HepG2 (cell line): ENCODE results near the gene TENM3. TPM values are rescaled to one million over a fixed set of nuclear protein-coding genes. Genes with fewer than 3 reads are reported as not detected.

ENCODE experiments used
- BCL6 ChIP-seq: IDR thresholded peaks from 2 replicates; pipeline ENCODE4 v1.6.1; 2016; ENCODE audit warnings: missing genetic modification reagents, missing compliant biosample characterization
- CBX1 ChIP-seq: IDR thresholded peaks from one replicate; pipeline ENCODE4 v1.6.1; 2016; ENCODE audit warnings: antibody characterized with exemption, low read depth
- GABPB1 ChIP-seq: IDR thresholded peaks from 2 replicates; pipeline ENCODE4 v1.6.1; 2016; ENCODE audit warnings: mild to moderate bottlenecking, missing genetic modification reagents, moderate library complexity, missing compliant biosample characterization
- KDM2A ChIP-seq: sonication (generic); formaldehyde crosslinking; IDR thresholded peaks from 2 replicates; pipeline ENCODE4 v1.4.0; 2020; ENCODE audit warnings: low read depth, missing genetic modification reagents, borderline replicate concordance
- MAZ ChIP-seq, 2 experiments: sonication (generic) in 1 of 2; formaldehyde crosslinking in 1 of 2; IDR thresholded peaks; 2 replicates each; pipeline versions ENCODE4 v1.5.0 to v1.6.1; 2012 to 2020; ENCODE audit warnings: low read depth in 2 of 2, mild to moderate bottlenecking in 2 of 2, borderline replicate concordance in 1 of 2, improper control_type of control experiment in 1 of 2, low read length in 1 of 2, missing genetic modification reagents in 1 of 2, moderate library complexity in 1 of 2
- POGK ChIP-seq: sonication (generic); formaldehyde crosslinking; conservative IDR thresholded peaks from 2 replicates; pipeline ENCODE4 v1.8.0; 2022; ENCODE audit warnings: mild to moderate bottlenecking, moderate library complexity, missing genetic modification reagents
- SP5 ChIP-seq: IDR thresholded peaks from 2 replicates; pipeline ENCODE4 v1.6.1; 2016; ENCODE audit warnings: low read depth, borderline replicate concordance
- ZMYM4 ChIP-seq: sonication (generic); formaldehyde crosslinking; IDR thresholded peaks from 2 replicates; pipeline ENCODE4 v1.8.1; 2023; ENCODE audit warnings: mild to moderate bottlenecking, missing genetic modification reagents
- ZNF292 ChIP-seq: sonication (generic); formaldehyde crosslinking; IDR thresholded peaks from 2 replicates; pipeline ENCODE4 v1.8.1; 2022; ENCODE audit warnings: mild to moderate bottlenecking, low read depth, missing genetic modification reagents, borderline replicate concordance
- ZNF446 ChIP-seq: sonication (generic); formaldehyde crosslinking; IDR thresholded peaks from 2 replicates; pipeline ENCODE4 v1.5.0; 2020; ENCODE audit warnings: mild to moderate bottlenecking, missing genetic modification reagents
- ZNF772 ChIP-seq: sonication (generic); formaldehyde crosslinking; IDR thresholded peaks from 2 replicates; pipeline ENCODE4 v1.5.0; 2020; ENCODE audit warnings: mild to moderate bottlenecking, missing genetic modification reagents
- ZNF780A ChIP-seq: sonication (generic); formaldehyde crosslinking; IDR thresholded peaks from 2 replicates; pipeline ENCODE4 v1.8.0; 2022; ENCODE audit warnings: mild to moderate bottlenecking, missing genetic modification reagents, moderate library complexity
- ZNF788 ChIP-seq: sonication (generic); formaldehyde crosslinking; IDR thresholded peaks from 2 replicates; pipeline ENCODE4 v1.5.0; 2020; ENCODE audit warnings: mild to moderate bottlenecking, missing genetic modification reagents, borderline replicate concordance
- polyA plus RNA-seq, 8 experiments: library from polyadenylated mRNA; depleted of rRNA in 3 of 8; stranded (reverse) in 7 of 8; unstranded in 1 of 8; fragments of >200 nt; fragmentation: Illumina TruSeq in 4 of 8; extraction: Trizol in 4 of 8; gene quantifications; 2 replicates each; pipeline versions ENCODE4 v1.2.1 to v1.2.3, GENCODE V29; 2011 to 2016; ENCODE audit warnings: low read depth in 4 of 8, missing spikeins in 1 of 8, mixed read lengths in 1 of 8; ENCODE audit not compliant: insufficient read depth in 1 of 8
- total RNA-seq, 5 experiments: library from RNA; depleted of rRNA; stranded (reverse); fragments of >200 nt; fragmentation: Illumina TruSeq; extraction: Trizol; gene quantifications; 2 replicates each; pipeline ENCODE4 v1.2.3, GENCODE V29; 2016; ENCODE audit warnings: low read depth in 1 of 5
- TF ChIP-seq, protein P1 (sequence below): sonication (generic); formaldehyde crosslinking; IDR thresholded peaks from 2 replicates; pipeline ENCODE4 v1.4.0; 2020; ENCODE audit warnings: missing genetic modification reagents, borderline replicate concordance
- TF ChIP-seq, protein P2 (sequence below): sonication (generic); formaldehyde crosslinking; IDR thresholded peaks from 2 replicates; pipeline ENCODE4 v1.4.0; 2020; ENCODE audit warnings: mild to moderate bottlenecking, missing genetic modification reagents
- TF ChIP-seq, protein P3 (sequence below): sonication (generic); formaldehyde crosslinking; IDR thresholded peaks from 2 replicates; pipeline ENCODE4 v1.8.0; 2022; ENCODE audit warnings: low read depth, missing genetic modification reagents

The TENM3 gene
- total and polyA plus RNA-seq, 2 of the 13 experiments (the other 11 are each of a cell fraction or from before 2014, with no cell fraction given) = 0.04 TPM; not detected in 1

DNA sequence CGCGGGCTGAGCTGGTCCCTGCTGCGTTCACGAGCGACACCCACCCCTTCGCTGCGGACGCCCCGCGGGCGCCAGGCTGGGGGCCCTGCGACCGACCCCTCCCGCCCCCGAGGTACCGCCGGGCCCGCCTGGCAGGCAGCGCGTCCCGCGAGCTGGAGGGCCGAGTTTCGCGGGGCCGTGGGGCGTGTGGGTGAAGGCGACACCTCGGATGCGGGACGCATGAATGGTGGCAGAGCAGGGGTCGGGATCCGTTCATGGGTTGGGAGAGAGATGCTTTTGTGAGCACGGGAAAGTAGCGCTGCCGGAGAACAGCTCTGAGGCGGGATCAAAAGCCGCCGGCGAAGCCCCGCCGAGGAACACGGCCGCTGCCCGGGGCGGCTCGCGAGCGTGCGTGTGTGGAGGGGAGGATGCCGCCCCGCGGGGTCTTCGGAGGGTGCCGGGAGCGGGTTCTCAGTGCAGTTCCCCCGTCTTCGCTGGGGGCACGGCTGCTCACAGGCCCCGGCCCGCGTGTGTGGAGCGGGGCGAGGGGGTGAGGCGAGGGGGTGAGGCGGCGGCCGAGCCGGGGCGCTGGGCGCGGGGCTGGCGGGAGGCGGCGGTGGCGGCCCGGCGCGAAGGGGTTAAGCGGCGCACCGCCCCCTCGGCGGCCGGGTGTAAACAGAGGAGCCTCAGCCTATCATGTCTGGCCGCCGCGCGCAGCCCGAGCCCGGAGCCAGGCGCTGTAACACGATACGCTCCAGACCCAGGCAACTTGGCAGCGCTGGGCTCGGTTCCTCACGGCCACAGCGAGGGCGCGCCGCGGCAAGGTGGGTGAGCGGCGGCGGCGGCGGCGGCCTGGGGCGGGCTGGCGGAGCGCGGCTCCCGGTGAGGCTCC, 205.3 kb downstream of the TENM3 start (continued):
- TF ChIP-seq, protein P1, sequence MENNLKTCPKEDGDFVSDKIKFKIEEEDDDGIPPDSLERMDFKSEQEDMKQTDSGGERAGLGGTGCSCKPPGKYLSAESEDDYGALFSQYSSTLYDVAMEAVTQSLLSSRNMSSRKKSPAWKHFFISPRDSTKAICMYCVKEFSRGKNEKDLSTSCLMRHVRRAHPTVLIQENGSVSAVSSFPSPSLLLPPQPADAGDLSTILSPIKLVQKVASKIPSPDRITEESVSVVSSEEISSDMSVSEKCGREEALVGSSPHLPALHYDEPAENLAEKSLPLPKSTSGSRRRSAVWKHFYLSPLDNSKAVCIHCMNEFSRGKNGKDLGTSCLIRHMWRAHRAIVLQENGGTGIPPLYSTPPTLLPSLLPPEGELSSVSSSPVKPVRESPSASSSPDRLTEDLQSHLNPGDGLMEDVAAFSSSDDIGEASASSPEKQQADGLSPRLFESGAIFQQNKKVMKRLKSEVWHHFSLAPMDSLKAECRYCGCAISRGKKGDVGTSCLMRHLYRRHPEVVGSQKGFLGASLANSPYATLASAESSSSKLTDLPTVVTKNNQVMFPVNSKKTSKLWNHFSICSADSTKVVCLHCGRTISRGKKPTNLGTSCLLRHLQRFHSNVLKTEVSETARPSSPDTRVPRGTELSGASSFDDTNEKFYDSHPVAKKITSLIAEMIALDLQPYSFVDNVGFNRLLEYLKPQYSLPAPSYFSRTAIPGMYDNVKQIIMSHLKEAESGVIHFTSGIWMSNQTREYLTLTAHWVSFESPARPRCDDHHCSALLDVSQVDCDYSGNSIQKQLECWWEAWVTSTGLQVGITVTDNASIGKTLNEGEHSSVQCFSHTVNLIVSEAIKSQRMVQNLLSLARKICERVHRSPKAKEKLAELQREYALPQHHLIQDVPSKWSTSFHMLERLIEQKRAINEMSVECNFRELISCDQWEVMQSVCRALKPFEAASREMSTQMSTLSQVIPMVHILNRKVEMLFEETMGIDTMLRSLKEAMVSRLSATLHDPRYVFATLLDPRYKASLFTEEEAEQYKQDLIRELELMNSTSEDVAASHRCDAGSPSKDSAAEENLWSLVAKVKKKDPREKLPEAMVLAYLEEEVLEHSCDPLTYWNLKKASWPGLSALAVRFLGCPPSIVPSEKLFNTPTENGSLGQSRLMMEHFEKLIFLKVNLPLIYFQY (CRISPR knock-in tag) = peak; percentile 24; the same call in 1 of the 2 replicates
- TF ChIP-seq ZNF292 (CRISPR knock-in tag) (0 out of 2 replicates have a peak, but pooled peaks have one; percentile 41), ZNF446 (no peak), GABPB1 (CRISPR knock-in tag) (peak; percentile 59; the same call in 1 of the 2 replicates), ZMYM4 (peak; percentile 46; the same call in 1 of the 2 replicates), ZNF780A (CRISPR knock-in tag) (peak; percentile 30; the same call in 1 of the 2 replicates), CBX1 (peak; percentile 24), ZNF788 (CRISPR knock-in tag) (0 out of 2 replicates have a peak, but pooled peaks have one; percentile 48), POGK (CRISPR knock-in tag) (peak; percentile 60; the same call in 1 of the 2 replicates), MAZ (IDR thresholded peaks at IDR 0.05; ENCODE audit: borderline replicate concordance, low read depth, low read length) (no peak), MAZ (CRISPR knock-in tag; IDR thresholded peaks at IDR 0.05; ENCODE audit: low read depth) (peak; percentile 77), SP5 (CRISPR knock-in tag) (0 out of 2 replicates have a peak, but pooled peaks have one; percentile 11), BCL6 (0 out of 2 replicates have a peak, but pooled peaks have one; percentile 26), ZNF772 (CRISPR knock-in tag) (0 out of 2 replicates have a peak, but pooled peaks have one; percentile 31), KDM2A (CRISPR knock-in tag) (peak; percentile 76; the same call in 1 of the 2 replicates)
- TF ChIP-seq, protein P2, sequence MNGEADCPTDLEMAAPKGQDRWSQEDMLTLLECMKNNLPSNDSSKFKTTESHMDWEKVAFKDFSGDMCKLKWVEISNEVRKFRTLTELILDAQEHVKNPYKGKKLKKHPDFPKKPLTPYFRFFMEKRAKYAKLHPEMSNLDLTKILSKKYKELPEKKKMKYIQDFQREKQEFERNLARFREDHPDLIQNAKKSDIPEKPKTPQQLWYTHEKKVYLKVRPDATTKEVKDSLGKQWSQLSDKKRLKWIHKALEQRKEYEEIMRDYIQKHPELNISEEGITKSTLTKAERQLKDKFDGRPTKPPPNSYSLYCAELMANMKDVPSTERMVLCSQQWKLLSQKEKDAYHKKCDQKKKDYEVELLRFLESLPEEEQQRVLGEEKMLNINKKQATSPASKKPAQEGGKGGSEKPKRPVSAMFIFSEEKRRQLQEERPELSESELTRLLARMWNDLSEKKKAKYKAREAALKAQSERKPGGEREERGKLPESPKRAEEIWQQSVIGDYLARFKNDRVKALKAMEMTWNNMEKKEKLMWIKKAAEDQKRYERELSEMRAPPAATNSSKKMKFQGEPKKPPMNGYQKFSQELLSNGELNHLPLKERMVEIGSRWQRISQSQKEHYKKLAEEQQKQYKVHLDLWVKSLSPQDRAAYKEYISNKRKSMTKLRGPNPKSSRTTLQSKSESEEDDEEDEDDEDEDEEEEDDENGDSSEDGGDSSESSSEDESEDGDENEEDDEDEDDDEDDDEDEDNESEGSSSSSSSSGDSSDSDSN (CRISPR knock-in tag) = peak; percentile 96
- TF ChIP-seq, protein P3, sequence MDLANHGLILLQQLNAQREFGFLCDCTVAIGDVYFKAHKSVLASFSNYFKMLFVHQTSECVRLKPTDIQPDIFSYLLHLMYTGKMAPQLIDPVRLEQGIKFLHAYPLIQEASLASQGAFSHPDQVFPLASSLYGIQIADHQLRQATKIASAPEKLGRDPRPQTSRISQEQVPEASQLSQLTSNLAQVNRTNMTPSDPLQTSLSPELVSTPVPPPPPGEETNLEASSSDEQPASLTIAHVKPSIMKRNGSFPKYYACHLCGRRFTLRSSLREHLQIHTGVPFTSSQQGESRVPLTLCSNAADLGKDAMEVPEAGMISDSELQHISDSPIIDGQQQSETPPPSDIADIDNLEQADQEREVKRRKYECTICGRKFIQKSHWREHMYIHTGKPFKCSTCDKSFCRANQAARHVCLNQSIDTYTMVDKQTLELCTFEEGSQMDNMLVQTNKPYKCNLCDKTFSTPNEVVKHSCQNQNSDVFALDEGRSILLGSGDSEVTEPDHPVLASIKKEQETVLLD (CRISPR knock-in tag) = peak; percentile 55; the same call in 1 of the 2 replicates
